Coronary artery (tissue), 2 donors: Measurements from ENCODE around the gene LDLRAD4.

ENCODE experiments used
- DNase-seq: peaks from one replicate; pipeline ENCODE4 v3.0.0-alpha.2; 2017; ENCODE audit warnings: low spot score
- H3K27ac ChIP-seq, 2 donors: fragments of 200-600 bp; sonication (generic); one replicate each; pipeline ENCODE4 v1.5.1; 2016 to 2019
- H3K4me3 ChIP-seq: fragments of 200-600 bp; sonication (generic); 2 replicates; pipeline ENCODE4 v1.5.1; 2016; ENCODE audit warnings: mild to moderate bottlenecking, moderate library complexity
- CTCF ChIP-seq: fragments of 200-600 bp; sonication (generic); IDR thresholded peaks from one replicate; pipeline ENCODE4 v1.5.1; 2019; ENCODE audit warnings: antibody characterized with exemption

The LDLRAD4 gene

GRCh38 chr18:13330996-13331395 lies 112.4 kb downstream of the LDLRAD4 start:
- no peak for DNase-seq
- no peak overlapping the region for H3K4me3 ChIP-seq
- H3K27ac ChIP-seq = no peak overlapping the region
- TF ChIP-seq CTCF = no peak

GRCh38 chr18:13331846-13332245 lies 113.3 kb downstream of the LDLRAD4 start:
- TF ChIP-seq CTCF = no peak
- DNase-seq = no peak
- H3K4me3 ChIP-seq = no peak overlapping the region
- H3K27ac ChIP-seq = no peak overlapping the region

GRCh38 chr18:13332874-13333273 lies 114.3 kb downstream of the LDLRAD4 start:
- TF ChIP-seq CTCF = no peak
- Histone ChIP-seq H3K27ac (no peak overlapping the region), H3K4me3 (no peak overlapping the region)
- no peak for DNase-seq

GRCh38 chr18:13335903-13336302 lies 117.3 kb downstream of the LDLRAD4 start:
- TF ChIP-seq CTCF = no peak
- DNase-seq = no peak
- no peak overlapping the region for H3K4me3 ChIP-seq
- no peak overlapping the region for H3K27ac ChIP-seq

GRCh38 chr18:13336841-13337240 lies 118.3 kb downstream of the LDLRAD4 start:
- no peak overlapping the region for H3K27ac ChIP-seq
- no peak for TF ChIP-seq CTCF
- no peak overlapping the region for H3K4me3 ChIP-seq
- DNase-seq = no peak

- no peak for DNase-seq
- Histone ChIP-seq H3K27ac (no peak overlapping the region), H3K4me3 (no peak overlapping the region)
- no peak for TF ChIP-seq CTCF
These were observed 118.8 kb downstream of the LDLRAD4 start for GRCh38 chr18:13337369-13337768.

- Histone ChIP-seq H3K27ac (no peak overlapping the region), H3K4me3 (no peak overlapping the region)
- no peak for TF ChIP-seq CTCF
- DNase-seq = no peak
These were observed 119.8 kb downstream of the LDLRAD4 start for GRCh38 chr18:13338318-13338717.
